IMR-90 (cell line): Measurements from ENCODE around the gene PRRG2. TPM values are rescaled to one million over a fixed set of nuclear protein-coding genes. Genes with fewer than 3 reads are reported as not detected.
A peak's percentile ranks its signal among the peaks of the same experiment; 100 is the strongest.

Experiments used
- ATAC-seq: fragments of 200-7000 bp; cut with Tn5 transposase; 2 replicates; pipeline ENCODE4 v1.9.1; 2020; ENCODE audit warnings: low read depth, mild to moderate bottlenecking, moderate library complexity
- BruUV-seq: library from RNA; stranded (reverse); fragments of 400-500 nt; replicated peaks from 2 replicates; lab custom pipeline; 2021; lab: Mats Ljungman, UMichigan
- CTCF ChIA-PET: fragments of 300-600 bp; formaldehyde crosslinking; extraction: SDS; loops from one replicate; lab custom pipeline; 2021; ENCODE audit warnings: antibody characterized with exemption; lab: Yijun Ruan, JAX
- POLR2A ChIA-PET: fragments of 300-600 bp; sonication (Branson Sonifier 250); formaldehyde crosslinking; loops from one replicate; lab custom pipeline; 2022; ENCODE audit warnings: antibody characterized with exemption; ENCODE audit not compliant: unreplicated experiment; lab: Charles Lee
- DNase-seq: peaks from one replicate; pipeline ENCODE4 v3.0.0; 2013
- H2AFZ ChIP-seq: replicated peaks from 2 replicates; pipeline ENCODE3; 2013; ENCODE audit warnings: low read length, mild to moderate bottlenecking; ENCODE audit not compliant: poor library complexity
- H2AK5ac ChIP-seq: 2 replicates; pipeline ENCODE4 v1.6.1; 2013; ENCODE audit warnings: low read depth, low read length, inconsistent platforms
- H2AK9ac ChIP-seq: replicated peaks from 2 replicates; pipeline ENCODE3; 2013; ENCODE audit warnings: mild to moderate bottlenecking, low read depth, low read length, moderate library complexity; ENCODE audit not compliant: poor library complexity
- H2BK120ac ChIP-seq: 2 replicates; pipeline ENCODE4 v1.6.1; 2013; ENCODE audit warnings: low read depth, low read length, inconsistent platforms
- H2BK15ac ChIP-seq: 3 replicates; pipeline ENCODE4 v1.6.1; 2013; ENCODE audit warnings: low read depth, low read length, inconsistent platforms
- H2BK20ac ChIP-seq: 2 replicates; pipeline ENCODE4 v1.6.1; 2013; ENCODE audit warnings: low read depth, mild to moderate bottlenecking, inconsistent platforms, low read length, moderate library complexity
- H2BK5ac ChIP-seq: 2 replicates; pipeline ENCODE4 v1.6.1; 2013; ENCODE audit warnings: mild to moderate bottlenecking, low read depth, low read length, inconsistent platforms; ENCODE audit not compliant: poor library complexity, severe bottlenecking
- H3K14ac ChIP-seq: replicated peaks from 2 replicates; pipeline ENCODE4 v1.6.1; 2013; ENCODE audit warnings: low read depth, low read length, inconsistent platforms
- H3K18ac ChIP-seq: 2 replicates; pipeline ENCODE4 v1.6.1; 2013; ENCODE audit warnings: low read depth, low read length, control low read depth
- H3K23ac ChIP-seq: 2 replicates; pipeline ENCODE4 v1.6.1; 2013; ENCODE audit warnings: low read depth, low read length, inconsistent platforms
- H3K27ac ChIP-seq: 2 replicates; pipeline ENCODE4 v1.5.1; 2013; ENCODE audit warnings: mild to moderate bottlenecking, control low read depth, low read length; ENCODE audit not compliant: insufficient read depth
- H3K27me3 ChIP-seq: 2 replicates; pipeline ENCODE4 v1.6.1; 2013; ENCODE audit warnings: low read length; ENCODE audit not compliant: control insufficient read depth, insufficient read depth
- H3K36me3 ChIP-seq: 2 replicates; pipeline ENCODE4 v1.6.1; 2013; ENCODE audit warnings: low read length, mixed read lengths; ENCODE audit not compliant: control insufficient read depth, insufficient read depth
- H3K4ac ChIP-seq: 2 replicates; pipeline ENCODE4 v1.6.1; 2013; ENCODE audit warnings: low read depth, low read length, inconsistent platforms
- H3K4me1 ChIP-seq: 2 replicates; pipeline ENCODE4 v1.6.1; 2013; ENCODE audit warnings: low read length, mixed read lengths; ENCODE audit not compliant: control insufficient read depth, insufficient read depth
- H3K4me2 ChIP-seq: 2 replicates; pipeline ENCODE4 v1.6.1; 2013; ENCODE audit warnings: low read depth, mild to moderate bottlenecking, control low read depth, low read length, moderate library complexity
- H3K4me3 ChIP-seq: 2 replicates; pipeline ENCODE4 v1.5.1; 2013; ENCODE audit warnings: low read depth, mild to moderate bottlenecking, control low read depth, low read length, moderate library complexity; ENCODE audit not compliant: insufficient read depth
- H3K56ac ChIP-seq: 2 replicates; pipeline ENCODE4 v1.6.1; 2013; ENCODE audit warnings: low read length, inconsistent platforms; ENCODE audit not compliant: insufficient read depth; ENCODE audit errors: extremely low read depth
- H3K79me1 ChIP-seq, 2 experiments: 2 replicates each; pipeline ENCODE4 v1.6.1; 2013; ENCODE audit warnings: low read length in 2 of 2, inconsistent platforms in 1 of 2, low read depth in 1 of 2
- H3K9ac ChIP-seq: 2 replicates; pipeline ENCODE4 v1.6.1; 2013; ENCODE audit warnings: low read depth, low read length, control low read depth
- H3K9me1 ChIP-seq: 2 replicates; pipeline ENCODE4 v1.6.1; 2013; ENCODE audit warnings: low read length, inconsistent platforms; ENCODE audit not compliant: insufficient read depth
- H3K9me3 ChIP-seq: 2 replicates; pipeline ENCODE4 v1.6.1; 2013; ENCODE audit warnings: low read length; ENCODE audit not compliant: control insufficient read depth, insufficient read depth
- H4K20me1 ChIP-seq: 2 replicates; pipeline ENCODE4 v1.6.1; 2013; ENCODE audit warnings: low read length, inconsistent platforms; ENCODE audit not compliant: insufficient read depth
- H4K5ac ChIP-seq: 2 replicates; pipeline ENCODE4 v1.6.1; 2013; ENCODE audit warnings: mild to moderate bottlenecking, low read depth, low read length, control low read depth
- H4K8ac ChIP-seq, 2 experiments: 2 replicates each; pipeline ENCODE4 v1.6.1; 2013; ENCODE audit warnings: low read depth in 2 of 2, low read length in 2 of 2, control low read depth in 1 of 2, inconsistent platforms in 1 of 2
- H4K91ac ChIP-seq: 2 replicates; pipeline ENCODE4 v1.6.1; 2013; ENCODE audit warnings: low read depth, low read length, inconsistent platforms; ENCODE audit not compliant: insufficient read depth
- CEBPB ChIP-seq: IDR thresholded peaks from 2 replicates; pipeline ENCODE4 v1.6.1; 2012; ENCODE audit warnings: low read depth, low read length, improper control_type of control experiment
- CHD1 ChIP-seq: IDR thresholded peaks from 2 replicates; pipeline ENCODE4 v1.6.1; 2012; ENCODE audit warnings: low read depth, low read length, improper control_type of control experiment
- CTCF ChIP-seq: conservative IDR thresholded peaks from 2 replicates; pipeline ENCODE4 v1.5.1; 2012; ENCODE audit warnings: mild to moderate bottlenecking, low read depth, low read length, improper control_type of control experiment
- FOS ChIP-seq: fragments of 150-350 bp; IDR thresholded peaks from 2 replicates; pipeline ENCODE4 v1.6.1; 2016; ENCODE audit warnings: low read depth, low read length
- MAFK ChIP-seq: IDR thresholded peaks from 2 replicates; pipeline ENCODE4 v1.6.1; 2012; ENCODE audit warnings: low read depth, low read length, improper control_type of control experiment
- MAZ ChIP-seq: IDR thresholded peaks from 2 replicates; pipeline ENCODE4 v1.6.1; 2012; ENCODE audit warnings: low read depth, mild to moderate bottlenecking, low read length, improper control_type of control experiment, moderate library complexity, borderline replicate concordance
- MXI1 ChIP-seq: IDR thresholded peaks from 2 replicates; pipeline ENCODE4 v1.6.1; 2012; ENCODE audit warnings: low read depth, mild to moderate bottlenecking, low read length, moderate library complexity, borderline replicate concordance
- NFE2L2 ChIP-seq: fragments of 150-350 bp; IDR thresholded peaks from 2 replicates; pipeline ENCODE4 v1.6.1; 2016; ENCODE audit warnings: low read depth, mild to moderate bottlenecking, low read length
- POLR2A ChIP-seq: IDR thresholded peaks from 2 replicates; pipeline ENCODE4 v1.6.1; 2012; ENCODE audit warnings: mild to moderate bottlenecking, low read depth, low read length
- RAD21 ChIP-seq: IDR thresholded peaks from 2 replicates; pipeline ENCODE4 v1.6.1; 2012; ENCODE audit warnings: low read length, improper control_type of control experiment
- RCOR1 ChIP-seq: IDR thresholded peaks from 2 replicates; pipeline ENCODE4 v1.6.1; 2012; ENCODE audit warnings: mild to moderate bottlenecking, low read length, improper control_type of control experiment; ENCODE audit not compliant: insufficient replicate concordance
- SMC3 ChIP-seq: fragments of 150-350 bp; IDR thresholded peaks from 2 replicates; pipeline ENCODE4 v1.6.1; 2016; ENCODE audit warnings: low read depth, mild to moderate bottlenecking, antibody characterized with exemption, low read length, moderate library complexity
- WGBS, 2 experiments: methylation state at CpG; one replicate each; pipeline versions ENCODE4 v1.1.5 to v1.1.7; 2013; ENCODE audit warnings: missing lambda C conversion rate in 2 of 2; ENCODE audit not compliant: insufficient read length in 1 of 2; ENCODE audit errors: extremely low coverage in 2 of 2; 5-methylcytosine and 5-hydroxymethylcytosine counted together
- dilution Hi-C: fragments of 300-500 bp; cut with HindIII; formaldehyde crosslinking; loops from one replicate; pipeline ENCODE4 v1.14.3; 2018; ENCODE audit warnings: low sequenced_read_pairs; ENCODE audit not compliant: unreplicated experiment
- in situ Hi-C: fragments of 300-500 bp; cut with MboI; formaldehyde crosslinking; loops from 3 replicates; pipeline ENCODE4 v1.14.3; 2019; ENCODE audit warnings: low sequenced_read_pairs, inconsistent platforms, mixed read lengths
- intact Hi-C: fragments of 100-400 bp; cut with micrococcal nuclease; formaldehyde crosslinking; loops from 2 replicates; pipeline ENCODE4 v1.10.0; 2022
- polyA plus RNA-seq, 3 experiments: library from polyadenylated mRNA; depleted of rRNA; stranded (reverse); fragments of >200 nt; gene quantifications; 2 replicates each; pipeline ENCODE4 v1.2.3, GENCODE V29; 2012; ENCODE audit warnings: low replicate concordance in 1 of 3
- total RNA-seq: library from RNA; depleted of rRNA; stranded (reverse); fragments of >200 nt; gene quantifications from 2 replicates; pipeline ENCODE4 v1.2.3, GENCODE V29; 2012
- TF ChIP-seq, protein P1 (sequence below): fragments of 150-350 bp; IDR thresholded peaks from 2 replicates; pipeline ENCODE4 v1.6.1; 2017; ENCODE audit warnings: mild to moderate bottlenecking, antibody characterized with exemption, low read length, low read depth

PRRG2 gene
- total and polyA plus RNA-seq, 2 of the 4 experiments (the other 2 are of a cell fraction) = 0.14 to 0.54 TPM

DNA sequence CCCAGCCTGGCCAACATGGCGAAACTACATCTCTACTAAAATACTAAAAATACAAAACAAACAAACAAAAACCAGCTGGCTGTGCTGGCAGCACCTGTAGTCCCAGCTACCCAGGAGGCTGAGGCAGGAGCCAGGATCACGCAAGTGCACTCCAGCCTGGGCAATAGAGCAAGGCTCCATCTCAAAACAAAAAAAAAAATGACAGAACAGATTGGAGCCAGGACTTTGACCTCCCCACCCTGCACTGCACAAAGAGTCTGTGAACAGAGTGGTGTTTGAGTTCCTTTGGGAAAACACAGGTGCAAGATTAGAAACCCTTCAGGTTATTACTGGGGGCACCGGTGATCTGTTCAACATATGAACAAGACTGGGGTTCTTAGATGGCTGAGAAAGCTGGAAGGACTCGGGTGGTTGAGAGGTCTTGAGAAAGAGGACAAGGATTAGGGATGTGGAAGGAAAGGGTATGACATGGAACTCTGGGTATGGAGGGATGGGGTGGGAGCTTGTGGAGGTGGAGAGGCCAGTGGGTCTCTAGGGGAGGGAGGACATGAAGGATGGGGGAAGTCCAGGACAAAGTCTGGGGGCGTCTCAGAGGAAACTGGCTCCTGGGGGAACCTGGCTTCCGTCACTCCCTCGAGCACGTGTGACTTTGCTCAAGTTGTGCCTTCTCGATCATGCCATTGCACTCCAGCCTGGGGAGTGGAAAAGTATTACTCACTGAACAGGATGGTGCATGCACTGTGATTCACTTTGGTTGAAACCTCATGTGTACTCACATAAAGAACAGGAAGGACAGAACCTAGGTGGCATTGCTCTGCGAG lies 27.5 kb upstream of the PRRG2 start:
- POLR2A ChIA-PET = interaction anchor here (0.7 kb wide), 1 partner anchor 40 kb away, joined by 5 read pairs; no protein-coding TSS in a partner anchor
- DNase-seq (peak; percentile 69), ATAC-seq (no peak)
- no peak overlapping the region for H3K27ac ChIP-seq
- no peak overlapping the region for H2AK9ac ChIP-seq
- peaks cover 4% of the 10 kb centered on the region in 2 experiments; a peak in 1 of 4 replicates for H3K79me1 ChIP-seq
- CTCF ChIA-PET = interaction anchor here (0.7 to 1.4 kb wide), 2 partner anchors 17 to 58 kb away, joined by 4 to 6 read pairs; no protein-coding TSS in a partner anchor
- H3K4me1 ChIP-seq = no peaks in the 10 kb centered on the region
- H2BK15ac ChIP-seq = no peak overlapping the region
- TF ChIP-seq CEBPB (no peak), MAFK (no peak), CHD1 (no peak), FOS (no peak), RAD21 (no peak), CTCF (no peak), SMC3 (no peak), NFE2L2 (no peak), POLR2A (no peak), RCOR1 (no peak), MXI1 (no peak), MAZ (no peak)
- TF ChIP-seq, protein P1, sequence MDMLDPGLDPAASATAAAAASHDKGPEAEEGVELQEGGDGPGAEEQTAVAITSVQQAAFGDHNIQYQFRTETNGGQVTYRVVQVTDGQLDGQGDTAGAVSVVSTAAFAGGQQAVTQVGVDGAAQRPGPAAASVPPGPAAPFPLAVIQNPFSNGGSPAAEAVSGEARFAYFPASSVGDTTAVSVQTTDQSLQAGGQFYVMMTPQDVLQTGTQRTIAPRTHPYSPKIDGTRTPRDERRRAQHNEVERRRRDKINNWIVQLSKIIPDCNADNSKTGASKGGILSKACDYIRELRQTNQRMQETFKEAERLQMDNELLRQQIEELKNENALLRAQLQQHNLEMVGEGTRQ = no peak
- H4K20me1 ChIP-seq = no peaks in the 10 kb centered on the region
- H4K91ac ChIP-seq = no peak overlapping the region
- no peak overlapping the region; the same call in 1 of the 2 replicates for H3K23ac ChIP-seq
- H2BK120ac ChIP-seq = no peak overlapping the region
- no peak overlapping the region for H2BK5ac ChIP-seq
- H2AFZ ChIP-seq = no peak overlapping the region
- no peaks in the 10 kb centered on the region for H3K9me3 ChIP-seq
- H3K18ac ChIP-seq = no peak overlapping the region
- no peak overlapping the region for H3K4me2 ChIP-seq
- in situ Hi-C loops = loop anchor here (25.0 kb wide), 1 partner anchor 291 kb away; no protein-coding TSS in a partner anchor
- no TSS peak for BruUV-seq
- no peak overlapping the region for H3K4ac ChIP-seq
- H3K14ac ChIP-seq = no peak overlapping the region
- no peak overlapping the region for H4K8ac ChIP-seq
- H3K9me1 ChIP-seq = 0 out of 2 replicates have a peak, but pooled peaks cover 3% of the 10 kb centered on the region
- H3K9ac ChIP-seq = no peak overlapping the region
- H2AK5ac ChIP-seq = no peak overlapping the region
- dilution Hi-C loops = no loop called here
- H3K36me3 ChIP-seq = peaks cover 40% of the 10 kb centered on the region
- H4K5ac ChIP-seq = no peak overlapping the region
- 89 to 100% methylated on average over 1 to 2 of the region's 10 CpGs for WGBS, 2 experiments
- no peak overlapping the region for H2BK20ac ChIP-seq
- no peak overlapping the region for H3K56ac ChIP-seq
- H3K4me3 ChIP-seq = no peak overlapping the region
- intact Hi-C loops = no loop called here
- no peaks in the 10 kb centered on the region for H3K27me3 ChIP-seq
